ENCODE measurements around the gene EIPR1.
A peak's percentile ranks its signal among the peaks of the same experiment; 100 is the strongest.
"Not testable (repeated sequence)": the region's sequence is repeated elsewhere in the genome, so short reads cannot be mapped to it uniquely, and the experiment has no call there.

EIPR1 gene

DNA sequence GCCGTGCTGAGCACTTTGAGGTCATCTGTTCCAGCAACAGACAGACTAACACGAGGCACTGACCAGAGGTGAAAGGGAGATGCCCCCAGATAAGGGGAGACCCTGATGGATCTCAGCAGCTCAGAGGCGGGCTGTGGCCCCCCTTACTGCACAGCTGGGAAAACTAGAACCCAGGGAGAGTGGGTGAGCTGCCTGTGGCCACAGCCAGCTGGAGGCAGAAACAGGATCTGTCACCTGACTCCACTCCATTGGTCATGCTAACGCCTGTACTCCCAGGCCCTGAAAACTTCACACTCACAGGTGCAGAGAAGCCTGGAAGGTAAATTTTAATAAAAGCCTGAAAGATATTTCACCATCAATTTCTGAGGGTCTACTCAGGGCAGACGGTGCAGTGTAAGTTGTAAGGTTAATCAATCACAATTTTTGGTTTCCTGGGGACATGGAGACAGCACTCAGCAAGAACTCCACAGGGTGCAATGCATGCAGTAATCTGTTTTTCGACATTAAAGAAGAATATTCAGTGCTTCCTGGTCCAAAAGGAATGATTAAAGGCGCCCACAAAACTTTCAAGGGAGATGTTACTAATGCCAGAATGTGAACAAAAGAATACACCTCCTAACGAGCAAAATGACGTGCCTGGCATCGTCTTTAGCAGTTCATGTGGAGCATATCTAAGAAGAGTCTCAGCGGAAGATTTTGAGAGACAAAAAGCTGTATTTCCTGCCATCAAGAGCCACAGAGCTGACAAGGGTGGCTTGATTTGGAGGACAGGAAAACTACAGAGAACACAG lies 173.4 kb downstream of the EIPR1 start:
- no peak for DNase-seq

DNA sequence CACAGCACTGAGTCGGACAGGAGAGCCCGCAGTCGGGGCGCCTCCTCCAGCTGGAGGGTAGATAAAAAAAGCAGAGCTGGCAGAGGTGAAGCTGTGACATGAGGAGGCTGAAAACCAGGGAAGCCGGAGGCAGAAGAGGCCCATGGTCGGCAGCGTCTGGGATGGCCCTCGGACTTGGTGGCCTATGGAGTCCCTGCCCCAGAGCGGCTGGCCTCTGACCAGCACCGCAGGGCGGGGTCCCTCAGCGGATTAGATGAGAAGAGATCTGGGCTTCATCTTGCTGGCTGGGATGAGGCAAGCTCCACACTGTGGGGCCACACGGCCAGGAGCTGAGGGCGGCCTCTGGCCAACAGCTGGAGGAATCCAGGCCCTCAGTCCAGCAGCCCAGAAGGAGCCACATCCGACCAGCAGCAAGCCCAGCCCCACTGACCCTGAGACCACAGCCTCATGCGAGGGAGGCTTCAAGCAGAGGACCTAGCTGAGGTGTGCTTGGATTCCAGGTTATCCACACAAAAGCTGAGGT lies 174.1 kb downstream of the EIPR1 start:
- no peak for DNase-seq

DNA sequence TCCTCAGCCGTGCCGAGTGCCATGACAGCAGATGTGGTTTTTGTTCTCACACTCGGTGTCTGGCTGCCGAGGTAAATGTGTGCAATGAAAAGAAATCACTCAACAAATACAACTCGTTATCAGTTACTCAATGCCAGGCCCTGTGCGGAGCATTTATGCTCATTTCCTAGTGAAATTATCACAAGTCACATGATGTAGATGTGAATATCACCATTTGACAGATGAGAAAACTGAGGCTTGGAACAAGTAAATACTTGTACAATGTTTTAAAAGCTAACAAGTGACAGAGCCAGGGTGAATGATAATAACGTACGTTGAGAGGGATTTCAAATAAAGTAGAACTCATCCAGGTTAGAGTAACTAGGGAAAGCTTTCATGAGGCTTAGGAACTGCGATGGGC lies 174.7 kb downstream of the EIPR1 start:
- DNase-seq: no peak

DNA sequence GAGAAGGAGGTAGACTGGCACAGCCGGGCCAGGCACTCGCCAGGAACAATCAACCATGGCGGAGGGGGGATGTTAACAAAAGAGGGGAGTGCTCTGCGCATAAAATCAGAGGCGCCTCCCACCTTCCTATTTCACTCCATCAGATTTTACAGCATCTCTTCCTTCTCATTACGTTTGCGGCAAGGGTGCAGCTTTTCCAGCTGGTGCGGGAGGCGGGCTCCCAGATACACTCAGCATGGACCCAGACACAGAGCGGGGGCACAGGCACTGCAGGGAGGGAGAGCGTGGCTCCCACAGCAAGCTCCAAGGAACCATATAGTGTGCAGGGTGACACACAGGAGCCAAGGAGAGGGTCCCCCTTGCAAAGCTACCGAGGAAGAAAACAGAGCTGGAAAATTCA lies 176.3 kb downstream of the EIPR1 start:
- DNase-seq: no peak

DNA sequence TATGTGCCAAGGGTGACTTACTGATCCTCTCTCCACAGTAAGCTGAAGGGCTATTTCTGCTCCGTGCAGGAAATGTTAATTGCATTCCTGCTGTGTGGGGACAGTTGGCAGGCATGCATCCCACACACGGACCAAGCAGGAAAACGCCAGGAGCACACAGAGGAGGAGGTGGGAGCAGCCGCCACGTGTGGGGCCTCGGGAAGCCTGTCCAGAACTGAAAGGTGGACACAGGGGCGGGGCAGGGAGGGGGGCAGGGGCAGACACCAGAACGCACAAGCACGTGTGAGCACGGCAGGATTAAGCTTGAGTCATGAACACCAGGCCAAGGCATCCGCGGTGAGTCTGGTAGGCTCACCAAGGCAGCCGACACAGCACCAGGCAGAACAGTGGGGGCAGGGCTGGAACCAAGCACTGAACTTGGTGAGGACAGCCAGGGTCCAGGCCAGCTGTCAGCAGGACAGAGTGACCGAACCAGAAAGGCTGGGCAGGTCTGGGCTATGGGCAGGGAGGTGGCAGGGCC lies 177.1 kb downstream of the EIPR1 start:
- DNase-seq: peak; percentile 3

DNA sequence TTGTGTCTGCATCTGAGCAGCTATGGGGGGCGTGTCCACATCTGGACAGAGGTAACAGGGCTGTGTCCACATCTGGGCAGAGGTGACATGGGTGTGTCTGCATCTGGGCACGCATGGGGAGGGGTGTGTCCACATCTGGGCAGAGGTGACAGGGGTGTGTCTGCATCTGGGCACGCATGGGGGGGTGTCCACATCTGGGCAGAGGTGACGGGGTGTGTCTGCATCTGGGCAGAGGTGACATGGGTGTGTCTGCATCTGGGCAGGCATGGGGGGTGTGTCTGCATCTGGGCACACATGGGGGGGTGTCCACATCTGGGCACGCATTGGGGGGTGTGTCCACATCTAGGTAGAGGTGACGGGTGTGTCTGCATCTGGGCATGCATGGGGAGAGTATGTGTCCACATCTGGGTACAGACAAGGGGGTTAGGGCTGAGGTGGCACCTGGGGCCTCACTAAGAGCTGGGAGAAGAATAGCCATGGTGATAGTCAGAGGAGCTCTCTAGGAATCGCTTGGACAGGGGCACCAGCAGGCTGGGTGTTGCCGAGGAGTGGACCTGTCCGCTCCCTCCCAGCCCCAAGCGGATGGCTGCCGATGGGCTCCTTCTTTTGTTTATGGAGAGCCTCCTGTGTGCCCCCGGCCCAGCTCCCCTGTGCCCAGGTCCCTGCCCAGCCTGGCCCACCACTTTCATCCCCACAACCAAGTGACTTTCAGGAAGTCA lies 177.8 kb downstream of the EIPR1 start:
- DNase-seq: no peak

DNA sequence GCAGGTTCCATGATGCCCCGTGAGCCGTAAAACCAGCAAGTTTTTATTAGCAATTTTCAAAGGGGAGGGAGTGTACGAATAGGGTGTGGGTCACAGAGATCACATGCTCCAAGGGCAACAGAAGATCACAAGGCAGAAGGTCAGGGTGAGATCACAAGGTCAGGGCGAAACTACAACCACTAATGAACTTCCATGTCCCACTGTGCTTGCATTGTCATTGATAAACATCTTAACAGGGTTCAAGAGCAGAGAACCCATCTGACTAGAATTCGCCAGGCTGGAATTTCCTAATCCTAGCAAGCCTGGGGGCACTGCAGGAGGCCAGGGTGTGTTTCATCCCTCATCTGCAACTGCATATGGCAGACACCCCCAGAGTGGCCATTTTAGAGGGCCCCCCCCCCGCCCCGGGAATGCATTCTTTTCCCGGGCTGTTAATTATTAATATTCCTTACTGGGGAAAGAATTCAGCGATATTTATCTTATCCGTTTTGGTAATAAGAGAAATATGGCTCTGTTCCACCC lies 178.9 kb downstream of the EIPR1 start:
- DNase-seq: not testable (repeated sequence)

DNA sequence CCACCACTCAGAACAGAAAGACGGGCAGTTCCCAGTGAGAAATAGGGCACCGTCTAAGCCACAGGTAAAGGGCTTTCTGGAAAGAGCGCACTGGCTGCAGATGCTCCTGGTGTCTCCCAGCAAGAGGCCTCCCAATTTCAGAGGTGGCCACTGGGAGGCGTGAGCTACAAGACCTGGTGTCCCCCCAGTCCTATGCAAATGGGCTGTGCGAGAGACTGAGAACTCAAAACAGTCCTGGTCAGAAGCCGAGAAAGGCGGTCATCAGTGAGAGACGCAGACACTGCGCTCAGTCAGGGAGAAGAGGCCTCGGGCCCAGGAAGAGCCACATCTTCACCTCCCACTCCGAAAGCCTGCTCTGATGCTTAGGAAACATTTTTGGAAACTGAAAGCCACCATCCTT lies 179.5 kb downstream of the EIPR1 start:
- no peak for DNase-seq

DNA sequence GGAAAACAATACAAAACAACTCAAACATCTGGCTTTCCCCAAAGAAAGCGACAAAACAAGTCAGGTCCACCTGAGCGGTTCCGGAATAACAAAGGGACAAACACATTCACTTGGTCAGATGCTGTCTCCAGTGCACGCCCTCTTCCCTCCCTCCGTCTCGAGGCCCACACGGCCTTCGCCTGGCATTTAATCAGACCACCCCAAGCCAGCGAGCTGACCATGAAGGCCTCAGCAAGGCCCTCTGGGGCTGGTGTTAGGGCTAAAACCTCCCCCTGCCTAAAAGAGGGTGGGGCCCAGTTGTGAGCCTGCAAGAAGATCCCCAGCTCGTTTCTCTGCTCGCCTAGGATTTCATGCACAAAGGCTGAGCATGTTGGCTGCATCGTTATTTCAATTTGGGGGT lies 180.3 kb downstream of the EIPR1 start:
- DNase-seq: no peak

DNA sequence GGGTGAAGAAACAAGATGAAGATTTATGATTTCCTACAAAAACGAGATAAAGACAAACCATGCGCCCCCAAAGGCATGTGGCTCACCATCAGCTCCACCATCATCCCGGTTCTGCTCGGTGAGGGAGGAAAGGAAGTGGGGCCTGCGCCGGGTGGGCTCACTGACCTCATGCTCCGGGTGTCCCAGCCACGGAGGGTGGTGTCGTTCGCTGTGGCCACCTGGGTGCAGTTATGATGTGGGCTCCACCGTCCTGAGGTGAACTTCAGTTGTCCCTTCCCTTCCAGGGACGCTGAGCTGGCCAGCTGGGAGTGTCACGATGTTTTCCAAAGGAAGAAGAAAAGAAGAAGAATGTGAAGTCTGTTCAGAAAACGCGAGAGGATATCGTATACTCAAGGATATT lies 180.9 kb downstream of the EIPR1 start:
- DNase-seq: no peak

DNA sequence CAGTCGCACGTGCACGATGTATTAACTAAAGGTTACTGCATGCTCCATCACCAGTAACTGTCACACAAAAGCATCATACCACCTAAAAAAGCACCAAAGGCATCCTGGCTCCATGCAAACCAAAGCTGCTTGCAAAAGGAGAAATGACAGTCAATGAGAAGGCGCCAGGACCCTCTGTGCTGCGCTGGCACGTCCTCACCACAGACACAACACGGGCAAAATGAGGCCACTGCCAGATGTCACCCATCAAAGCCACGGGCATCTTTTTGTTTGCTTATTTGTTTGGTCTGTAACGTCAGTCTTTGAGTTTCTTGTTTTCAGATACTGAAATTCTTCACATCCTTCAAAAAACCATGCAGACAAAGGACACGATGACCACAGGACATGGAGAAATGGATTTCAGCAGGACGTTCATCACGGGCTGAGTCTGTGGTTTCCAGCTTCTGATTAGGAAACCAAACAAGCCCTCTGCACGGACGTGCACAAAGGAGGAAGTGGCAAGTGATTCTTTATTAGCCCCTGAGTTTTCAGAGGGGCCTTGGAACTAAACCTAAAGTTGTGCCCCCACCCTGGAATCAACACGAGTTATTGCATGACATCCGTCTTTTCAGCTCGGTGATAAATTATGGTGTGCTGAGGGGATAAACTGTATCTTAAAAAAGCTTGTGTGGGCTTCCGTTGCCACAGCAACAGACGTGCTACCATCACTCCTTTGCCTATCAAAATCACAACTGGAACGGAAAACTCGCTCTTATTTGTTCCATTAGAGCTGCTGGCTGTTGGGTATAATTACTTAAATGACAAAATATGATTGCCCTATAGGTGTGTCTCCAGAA lies 181.8 kb downstream of the EIPR1 start:
- DNase-seq: no peak

DNA sequence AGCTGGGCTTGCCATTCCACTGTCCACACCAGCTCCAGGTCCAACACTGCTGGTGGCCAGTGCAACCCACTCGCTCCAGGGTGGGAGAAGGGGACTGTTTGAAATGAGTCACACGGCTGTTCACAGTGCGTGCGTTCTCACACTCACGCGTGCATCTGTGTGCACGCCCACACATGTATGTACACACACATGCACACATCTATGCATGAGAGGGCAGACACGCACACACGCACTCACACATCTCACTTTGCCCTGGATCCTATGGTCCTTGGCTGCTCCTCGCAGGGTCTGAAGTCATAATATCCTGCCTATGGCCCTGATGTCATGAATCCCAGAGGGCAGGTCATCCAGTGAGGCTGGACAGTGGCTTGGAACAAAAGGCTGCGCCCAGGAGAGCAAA lies 182.8 kb downstream of the EIPR1 start:
- DNase-seq: no peak

DNA sequence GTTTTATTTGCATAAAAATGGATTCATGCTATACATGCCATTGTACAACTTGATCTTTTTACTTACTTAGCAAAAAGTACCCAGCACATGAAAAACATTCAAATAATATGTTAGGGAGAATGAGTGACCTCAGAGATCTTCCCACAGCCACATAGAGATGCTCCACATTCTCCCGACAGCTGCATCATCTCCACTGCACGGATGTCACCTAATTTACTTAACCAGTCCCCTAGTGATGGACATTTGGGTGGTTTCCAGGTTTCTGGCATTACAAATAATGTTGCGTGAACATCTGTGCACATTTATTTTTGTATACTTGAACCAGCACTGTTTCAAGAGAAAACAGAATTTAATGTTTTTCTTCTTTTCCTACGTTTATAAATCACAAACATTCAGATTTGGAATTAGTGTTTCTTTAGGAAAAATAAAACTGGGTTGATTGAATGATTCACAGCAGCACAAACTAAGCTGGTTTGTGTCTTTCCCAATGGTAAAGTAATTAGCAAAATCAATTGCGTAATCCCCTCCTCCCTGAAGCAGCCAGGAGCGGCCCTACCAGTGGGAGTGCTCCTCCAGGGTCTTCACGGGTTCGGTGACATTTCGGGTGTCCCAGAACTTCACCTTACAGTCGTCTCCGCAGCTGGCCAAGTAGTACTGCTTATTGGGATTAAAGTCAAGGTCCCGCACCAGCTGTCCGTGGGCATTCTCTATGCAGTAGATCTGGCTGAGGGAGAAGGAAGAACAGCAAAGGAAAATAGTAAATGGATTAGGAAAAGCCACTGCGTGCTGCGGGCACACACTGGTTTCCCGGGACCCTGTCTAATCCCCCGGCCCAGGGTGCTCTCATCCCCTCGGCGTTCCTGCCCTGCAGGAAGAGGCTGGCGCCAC lies 183.9 kb downstream of the EIPR1 start:
- no peak for DNase-seq

DNA sequence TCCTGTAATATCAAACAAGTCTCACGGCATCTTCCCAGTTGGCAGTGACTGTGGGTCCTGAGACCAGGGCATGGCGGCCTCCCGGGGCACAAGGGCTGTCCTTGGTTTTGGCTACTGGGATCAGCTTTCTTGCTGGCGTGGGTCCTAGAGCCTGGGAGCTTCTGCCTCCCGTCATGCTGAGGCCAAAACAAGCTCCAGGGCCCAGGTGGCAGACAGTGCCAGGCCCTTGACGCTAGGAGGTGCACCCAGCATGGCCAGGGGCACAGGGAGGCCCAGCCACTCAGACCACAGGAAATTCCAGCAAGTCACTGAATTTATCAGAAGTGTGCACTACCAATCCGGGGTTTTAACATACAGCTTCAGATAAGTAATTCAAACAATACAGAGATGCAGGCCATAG lies 184.7 kb downstream of the EIPR1 start:
- DNase-seq: no peak

DNA sequence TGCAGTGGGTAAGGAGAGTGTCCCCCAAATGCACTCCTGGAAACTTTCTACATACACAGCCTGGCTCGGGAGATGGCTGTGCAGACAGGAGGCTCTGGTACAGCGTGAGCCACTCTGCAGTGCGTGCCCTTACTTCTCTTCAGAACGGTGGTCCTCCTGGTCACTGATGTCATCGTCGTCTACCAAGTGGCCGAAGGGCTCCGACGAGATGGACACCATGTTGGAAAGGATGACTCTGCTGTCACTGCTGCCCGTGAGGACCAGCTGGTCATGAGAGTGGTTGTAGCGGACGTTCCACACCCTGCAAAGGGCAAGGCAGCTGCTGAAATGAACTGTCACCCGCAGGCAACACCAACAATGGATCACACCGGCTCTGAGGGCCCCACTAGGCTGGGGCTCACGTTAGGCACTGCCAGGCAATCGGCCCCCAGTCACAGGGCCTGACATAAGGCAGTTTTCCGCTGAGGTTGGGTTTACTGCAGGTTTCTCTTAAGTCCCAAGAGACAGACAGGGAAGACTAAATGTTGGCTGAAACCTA lies 185.3 kb downstream of the EIPR1 start:
- DNase-seq: no peak

DNA sequence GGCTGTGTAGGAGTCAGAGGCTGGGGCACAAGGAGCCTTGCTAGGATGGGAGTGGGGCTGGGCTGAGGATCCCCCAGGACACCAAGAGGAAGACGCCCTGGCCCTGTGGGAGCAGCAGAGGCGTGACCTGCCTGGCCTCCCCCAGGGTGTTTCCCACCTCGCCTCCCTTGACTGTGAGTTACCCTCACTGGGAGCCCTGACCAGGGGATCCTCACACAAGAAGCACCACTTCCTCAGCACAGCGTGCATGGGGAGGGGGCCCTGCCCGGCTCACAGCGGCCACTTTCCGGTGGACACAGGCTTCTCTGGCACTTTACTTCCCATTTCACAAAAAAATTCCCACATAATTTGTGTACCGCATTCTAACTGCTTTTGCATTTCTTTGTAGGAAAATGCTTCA lies 187.7 kb downstream of the EIPR1 start:
- no peak for DNase-seq

DNA sequence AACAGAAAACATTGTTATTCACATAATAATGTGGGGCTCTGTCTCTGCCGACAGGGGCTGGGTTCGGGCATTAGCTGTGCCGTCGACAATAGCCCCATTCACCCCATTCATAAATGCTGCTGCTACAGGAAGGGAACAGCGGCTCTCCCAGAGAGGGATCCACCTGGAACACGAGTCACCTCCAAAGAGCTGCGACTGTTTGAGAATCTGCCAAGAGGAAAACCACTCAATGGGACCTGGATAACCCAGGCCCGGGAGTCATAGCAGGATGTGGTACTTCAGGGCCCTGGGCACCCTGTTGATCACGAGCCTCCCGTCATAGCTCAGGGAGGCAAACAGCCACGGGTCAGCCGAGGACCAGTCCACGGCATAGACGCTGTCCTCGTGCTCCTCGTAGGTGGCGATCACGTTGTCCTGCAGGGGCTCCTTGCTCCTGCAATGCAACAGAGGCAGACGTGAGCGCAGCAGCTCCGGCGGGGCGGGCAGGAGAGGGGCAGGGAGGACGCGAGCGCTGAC lies 188.5 kb downstream of the EIPR1 start:
- peak; percentile 5 for DNase-seq

DNA sequence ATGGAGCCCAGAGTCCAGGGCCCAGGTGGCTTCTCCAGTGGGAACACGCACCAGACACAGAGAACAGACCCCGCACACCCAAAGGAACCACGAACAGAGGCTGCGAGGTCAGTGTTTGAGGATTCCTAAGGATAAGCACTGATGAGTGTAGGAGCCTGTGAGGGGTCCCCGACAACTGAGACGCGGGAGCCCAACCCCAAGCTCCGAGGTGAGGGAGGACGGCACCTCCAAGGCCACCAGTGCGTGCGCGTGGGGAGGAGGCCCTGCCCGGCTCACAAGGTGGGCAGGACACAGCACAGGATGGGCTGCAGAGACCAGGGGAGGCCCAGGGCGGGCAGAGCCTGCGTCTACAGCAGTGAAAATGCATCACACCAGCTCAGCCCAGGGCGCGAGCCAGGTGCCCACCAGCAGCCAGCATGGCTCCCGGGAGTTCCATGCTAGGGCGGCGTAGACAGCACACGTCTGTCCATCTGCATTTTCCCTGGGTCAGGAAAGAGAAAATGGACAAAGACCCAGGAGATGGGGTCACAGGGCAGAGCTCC lies 189.1 kb downstream of the EIPR1 start:
- no peak for DNase-seq

DNA sequence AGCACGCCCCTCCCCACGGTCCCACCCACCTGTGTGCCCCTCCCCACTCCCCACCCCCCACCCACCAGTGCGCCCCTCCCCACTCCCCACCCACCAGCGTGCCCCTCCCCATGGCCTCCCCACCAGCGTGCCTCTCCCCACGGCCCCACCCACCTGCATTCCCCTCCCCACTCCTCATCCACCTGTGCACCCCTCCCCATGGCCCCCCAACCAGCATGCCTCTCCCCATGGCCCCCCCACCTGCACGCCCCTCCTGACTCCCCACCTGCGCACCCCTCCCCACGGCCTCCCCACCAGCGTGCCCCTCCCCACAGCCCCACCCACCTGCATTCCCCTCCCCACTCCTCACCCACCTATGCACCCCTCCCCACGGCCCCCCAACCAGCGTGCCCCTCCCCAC lies 190.2 kb downstream of the EIPR1 start:
- no peak for DNase-seq

DNA sequence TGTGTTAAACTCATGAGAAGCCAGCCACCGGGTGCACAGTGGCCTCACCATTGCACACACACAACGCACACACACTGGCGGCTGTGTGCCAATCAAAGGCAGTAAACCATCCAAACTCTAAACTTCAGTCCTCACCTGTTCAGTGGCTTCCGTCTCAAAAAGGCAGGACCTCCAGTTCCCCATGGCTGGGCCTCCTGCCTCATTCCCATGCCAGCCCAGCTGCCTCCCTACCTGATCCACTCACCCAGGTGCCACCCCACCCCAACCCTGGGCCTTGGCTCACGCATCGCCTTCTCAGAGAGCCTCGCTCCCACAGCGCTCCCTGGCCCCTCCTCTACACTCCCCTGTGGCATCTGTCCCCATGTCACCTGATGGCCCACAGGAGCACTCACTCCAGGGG lies 190.9 kb downstream of the EIPR1 start:
- DNase-seq: no peak

DNA sequence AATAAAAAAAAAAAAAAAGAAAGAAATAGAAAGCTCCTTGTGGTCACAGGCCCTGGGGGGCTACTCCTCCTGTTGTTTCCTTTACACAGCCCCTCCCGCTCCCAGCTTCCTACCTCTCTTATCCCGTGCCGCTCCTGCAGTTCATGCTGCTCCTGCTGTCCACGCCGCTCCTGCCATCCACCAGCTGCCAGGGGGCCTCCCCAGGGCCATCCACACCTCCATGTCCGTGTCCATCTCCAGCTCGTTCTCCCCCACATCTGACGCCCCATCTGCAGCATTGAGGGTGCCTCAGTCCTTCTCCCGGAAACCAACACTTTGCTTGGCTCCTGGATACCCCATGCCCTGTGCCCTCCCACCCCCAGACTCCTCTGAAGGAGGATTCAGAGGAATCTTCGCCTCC lies 191.7 kb downstream of the EIPR1 start:
- no peak for DNase-seq

All from EL (cell line).